AG10803 (cell line): Measurements from ENCODE around the gene CHID1.

Experiments used
- DNase-seq: peaks from one replicate; pipeline ENCODE4 v3.0.0; 2010; ENCODE audit warnings: low read depth
- H3K4me3 ChIP-seq: 2 replicates; pipeline ENCODE4 v1.5.1; 2011; ENCODE audit warnings: mild to moderate bottlenecking, low read length, control low read depth
- TF ChIP-seq, protein P1 (sequence below): conservative IDR thresholded peaks from 2 replicates; pipeline ENCODE4 v1.5.1; 2011; ENCODE audit warnings: mild to moderate bottlenecking, low read length, control low read depth, inconsistent platforms

The CHID1 gene

DNA sequence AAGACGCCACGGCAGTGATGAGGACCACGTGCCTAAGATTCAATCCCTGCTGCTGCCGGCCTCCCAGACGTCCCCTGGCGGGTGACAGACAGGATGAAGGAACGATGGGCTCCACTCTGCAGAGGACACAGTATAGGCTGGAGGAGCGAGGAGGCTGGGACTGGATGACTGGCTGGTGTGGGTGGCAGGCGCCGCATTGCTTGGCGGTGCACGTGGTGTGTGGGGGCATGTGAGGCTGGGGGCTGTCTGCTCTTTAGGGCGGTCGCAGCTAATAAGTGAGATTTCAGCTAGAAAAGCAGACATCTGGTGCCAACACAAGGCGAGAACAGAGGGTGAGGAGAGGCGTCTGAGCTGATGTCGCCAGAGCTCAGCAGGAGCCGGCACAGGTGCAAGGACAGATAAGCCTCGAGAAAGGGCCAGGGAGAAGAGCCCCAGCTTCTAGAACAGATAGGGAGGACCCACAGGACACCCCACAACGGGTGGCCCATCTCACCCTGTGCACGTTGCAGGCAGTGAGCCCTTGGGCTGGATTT is 34.8 kb downstream of the CHID1 start:
- DNase-seq: no peak
- TF ChIP-seq, protein P1, sequence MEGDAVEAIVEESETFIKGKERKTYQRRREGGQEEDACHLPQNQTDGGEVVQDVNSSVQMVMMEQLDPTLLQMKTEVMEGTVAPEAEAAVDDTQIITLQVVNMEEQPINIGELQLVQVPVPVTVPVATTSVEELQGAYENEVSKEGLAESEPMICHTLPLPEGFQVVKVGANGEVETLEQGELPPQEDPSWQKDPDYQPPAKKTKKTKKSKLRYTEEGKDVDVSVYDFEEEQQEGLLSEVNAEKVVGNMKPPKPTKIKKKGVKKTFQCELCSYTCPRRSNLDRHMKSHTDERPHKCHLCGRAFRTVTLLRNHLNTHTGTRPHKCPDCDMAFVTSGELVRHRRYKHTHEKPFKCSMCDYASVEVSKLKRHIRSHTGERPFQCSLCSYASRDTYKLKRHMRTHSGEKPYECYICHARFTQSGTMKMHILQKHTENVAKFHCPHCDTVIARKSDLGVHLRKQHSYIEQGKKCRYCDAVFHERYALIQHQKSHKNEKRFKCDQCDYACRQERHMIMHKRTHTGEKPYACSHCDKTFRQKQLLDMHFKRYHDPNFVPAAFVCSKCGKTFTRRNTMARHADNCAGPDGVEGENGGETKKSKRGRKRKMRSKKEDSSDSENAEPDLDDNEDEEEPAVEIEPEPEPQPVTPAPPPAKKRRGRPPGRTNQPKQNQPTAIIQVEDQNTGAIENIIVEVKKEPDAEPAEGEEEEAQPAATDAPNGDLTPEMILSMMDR: no peak
- no peak overlapping the region for H3K4me3 ChIP-seq

DNA sequence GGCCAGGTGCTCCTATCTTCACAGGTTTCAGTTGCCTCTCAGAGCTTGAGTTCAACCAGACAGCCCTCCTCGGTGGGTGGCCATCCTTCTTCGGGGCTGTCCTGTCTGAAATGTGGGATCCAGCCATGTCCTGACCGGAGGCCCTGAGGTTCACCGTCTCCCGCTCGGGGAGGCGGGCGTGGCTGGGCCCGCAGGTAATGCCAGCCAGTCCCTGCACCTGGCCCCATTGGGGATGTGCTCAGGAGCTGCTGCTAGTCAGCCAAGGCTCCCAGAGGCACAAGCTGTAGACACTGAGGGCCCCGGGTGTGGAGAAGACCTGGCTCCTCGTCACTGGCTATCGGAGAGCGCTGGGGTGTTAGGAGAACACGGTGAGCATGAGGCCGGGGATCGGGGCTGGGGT is 35.4 kb downstream of the CHID1 start:
- TF ChIP-seq, protein P1: no peak
- no peak for DNase-seq

DNA sequence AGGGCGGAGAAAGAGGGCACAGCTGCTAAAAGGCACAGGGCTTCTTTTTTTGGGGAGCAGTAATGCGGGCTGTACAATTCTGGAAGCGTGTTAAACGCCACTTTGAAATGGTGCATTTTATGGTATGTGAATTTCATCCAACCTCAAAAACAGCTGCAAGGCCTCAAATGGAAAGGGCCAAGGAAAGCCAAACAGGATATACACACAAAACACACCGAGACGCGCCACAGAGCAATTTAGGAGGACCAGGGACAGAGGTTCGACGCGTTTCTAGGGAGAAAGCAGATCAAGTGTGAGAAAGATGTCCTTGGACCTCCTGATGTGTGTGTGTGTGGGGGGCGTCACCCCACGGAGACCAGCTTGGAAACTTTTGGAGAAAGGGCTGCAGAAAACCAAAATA is 36.9 kb downstream of the CHID1 start:
- H3K4me3 ChIP-seq: no peak overlapping the region
- TF ChIP-seq, protein P1: no peak
- no peak for DNase-seq

More for the DNA sequence above, 35.4 kb downstream of the CHID1 start:
- H3K4me3 ChIP-seq: no peak overlapping the region

DNA sequence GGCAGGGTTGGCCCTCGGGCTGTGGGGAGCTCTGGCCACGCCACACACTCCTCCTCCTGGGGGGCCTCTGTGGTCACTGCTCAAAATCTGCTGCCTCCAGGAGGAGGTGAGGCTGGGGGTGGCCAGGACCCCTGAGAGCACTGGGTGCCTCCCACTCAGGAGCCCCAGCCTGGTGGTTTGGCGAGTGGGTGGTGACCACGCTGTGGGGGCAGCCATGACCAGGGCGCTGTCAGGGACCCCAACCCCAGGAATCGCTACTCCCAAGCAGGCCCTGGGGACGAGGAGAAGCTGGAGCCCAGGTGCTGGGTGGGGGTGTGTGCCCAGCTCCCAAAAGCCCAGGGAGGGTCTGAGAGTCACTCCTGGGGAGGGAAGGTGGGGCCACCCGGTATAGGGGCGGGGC is 37.8 kb downstream of the CHID1 start:
- DNase-seq: no peak
- TF ChIP-seq, protein P1: no peak
- H3K4me3 ChIP-seq: no peak overlapping the region

DNA sequence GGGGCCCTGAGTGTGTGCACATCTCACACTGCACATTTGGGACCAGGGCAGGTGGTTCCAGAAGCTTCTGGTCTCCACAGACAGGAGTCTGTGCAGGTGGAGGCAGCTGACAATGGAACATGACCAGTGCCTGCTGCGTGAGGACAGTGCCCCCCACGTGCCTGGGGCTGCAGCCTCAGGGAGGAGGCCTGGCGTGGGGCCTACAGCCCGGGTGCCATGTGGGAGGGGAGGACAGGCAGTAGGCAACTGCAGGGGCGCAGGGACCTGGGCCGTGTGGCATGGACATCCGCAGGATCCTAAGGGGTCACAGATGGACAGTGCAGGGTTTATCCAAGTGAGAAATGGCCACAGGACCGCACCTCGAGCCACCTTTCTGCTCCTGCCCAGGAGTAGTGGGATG is 39.1 kb downstream of the CHID1 start:
- no peak for DNase-seq
- no peak overlapping the region for H3K4me3 ChIP-seq
- TF ChIP-seq, protein P1: no peak

DNA sequence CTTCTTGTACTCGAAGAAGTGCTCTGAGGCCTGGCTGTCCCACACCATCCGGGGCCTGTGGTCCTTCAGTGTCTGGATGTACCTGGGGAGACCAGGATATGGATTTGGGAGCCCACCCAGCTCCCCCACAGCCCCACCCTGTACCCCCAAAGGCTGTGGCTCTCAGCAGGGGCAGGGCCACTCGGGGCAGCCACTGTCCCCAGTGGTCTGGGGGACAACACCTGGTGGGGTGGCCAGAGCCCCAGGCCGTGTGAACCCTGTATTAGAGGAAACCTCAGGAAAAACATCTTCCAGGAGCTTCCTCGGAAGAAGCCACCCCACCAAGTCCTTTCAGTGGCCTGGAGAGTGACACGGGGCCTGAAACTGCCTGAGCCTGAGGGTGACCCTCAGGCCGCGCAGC is 40.2 kb downstream of the CHID1 start:
- H3K4me3 ChIP-seq: no peak overlapping the region
- no peak for DNase-seq
- TF ChIP-seq, protein P1: no peak

DNA sequence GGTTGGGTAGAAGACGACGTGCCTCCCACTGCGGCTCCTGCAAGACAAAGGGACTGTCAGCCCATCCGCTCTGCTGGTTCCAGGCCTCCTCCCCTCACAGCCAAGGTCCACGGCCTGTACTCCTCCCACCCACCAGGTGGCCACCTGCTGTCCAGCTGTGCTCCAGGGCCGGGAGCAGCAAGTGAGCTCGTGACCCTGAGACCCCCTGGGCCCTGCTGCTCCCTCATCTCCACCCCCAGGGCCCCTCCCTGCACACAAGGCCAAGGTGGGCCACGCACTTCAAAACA is 40.5 kb downstream of the CHID1 start:
- no peak overlapping the region for H3K4me3 ChIP-seq
- TF ChIP-seq, protein P1: peak; percentile 13
- DNase-seq: no peak
